Measurements from ENCODE around the gene KCNQ5.

DNA sequence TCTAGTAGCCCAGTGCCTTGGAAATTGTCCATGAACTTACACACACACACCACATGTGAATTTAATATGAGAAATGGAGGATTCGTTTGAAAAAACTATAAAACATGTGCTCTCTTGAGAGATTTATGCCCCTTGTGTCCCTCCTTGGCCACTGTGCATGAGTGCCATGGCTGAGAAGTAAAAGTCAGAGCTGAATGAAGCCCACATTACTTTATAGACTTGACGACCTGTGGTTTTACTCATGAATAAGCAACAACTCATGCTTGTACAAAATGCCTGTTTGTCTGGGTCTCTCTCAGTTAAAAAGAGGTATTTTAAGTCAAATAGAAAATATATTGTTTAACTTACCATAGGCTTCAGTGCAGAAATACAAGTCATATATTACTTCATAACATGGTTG, 102.7 kb downstream of the KCNQ5 start:
- no peak for TF ChIP-seq POLR2A (IDR thresholded peaks at IDR 0.05)
- TF ChIP-seq CTCF (IDR thresholded peaks at IDR 0.05), result no peak
- TF ChIP-seq POLR2AphosphoS5 (IDR thresholded peaks at IDR 0.05), result no peak
- TF ChIP-seq EP300 (IDR thresholded peaks at IDR 0.05), result no peak
